Suppressor macrophage treated with lipopolysaccharide for 4 hours (primary cell): Measurements from ENCODE around the gene C1QTNF9.
"Not testable (repeated sequence)": the region's sequence is repeated elsewhere in the genome, so short reads cannot be mapped to it uniquely, and the experiment has no call there.

Source experiments
- DNase-seq: peaks from one replicate; pipeline ENCODE4 v3.0.0-alpha.2; 2020

C1QTNF9 gene

GRCh38 chr13:24365191-24365590, 55.8 kb downstream of the C1QTNF9 start:
- no peak for DNase-seq

- not testable (repeated sequence) for DNase-seq
Observed at GRCh38 chr13:24366315-24366714, 56.9 kb downstream of the C1QTNF9 start.

- DNase-seq, result not testable (repeated sequence)
Observed at GRCh38 chr13:24371273-24371672, 61.9 kb downstream of the C1QTNF9 start.
